Activated CD8-positive, alpha-beta memory T cell treated with anti-CD3 and anti-CD28 coated beads, Interleukin-2, amount 50 U/mL, for 24 hours (primary cell): ENCODE data around the gene RAB27A.

Experiments used
- DNase-seq: peaks from one replicate; pipeline ENCODE4 v3.0.0-alpha.2; 2020; ENCODE audit errors: extremely low read depth

The RAB27A gene

DNA sequence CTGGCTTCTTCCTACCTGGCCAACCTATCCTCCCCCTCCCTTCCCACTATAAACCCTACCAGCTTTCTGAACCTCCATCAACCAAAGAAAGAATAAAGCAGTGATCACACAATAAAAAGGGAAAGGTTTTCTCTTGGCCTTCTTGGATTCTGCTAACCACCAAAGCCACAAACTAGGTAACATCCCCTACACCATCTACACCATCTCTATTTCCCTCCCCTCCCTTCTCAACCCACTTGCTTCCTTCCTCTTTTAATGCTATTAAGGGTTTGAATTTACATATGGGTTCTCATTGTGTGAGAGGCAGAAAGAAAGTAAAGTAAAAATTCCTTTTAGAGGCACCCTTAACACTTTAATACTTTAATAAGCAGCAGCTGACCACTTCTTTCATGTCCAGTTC, 67.0 kb downstream of the RAB27A start:
- no peak for DNase-seq

DNA sequence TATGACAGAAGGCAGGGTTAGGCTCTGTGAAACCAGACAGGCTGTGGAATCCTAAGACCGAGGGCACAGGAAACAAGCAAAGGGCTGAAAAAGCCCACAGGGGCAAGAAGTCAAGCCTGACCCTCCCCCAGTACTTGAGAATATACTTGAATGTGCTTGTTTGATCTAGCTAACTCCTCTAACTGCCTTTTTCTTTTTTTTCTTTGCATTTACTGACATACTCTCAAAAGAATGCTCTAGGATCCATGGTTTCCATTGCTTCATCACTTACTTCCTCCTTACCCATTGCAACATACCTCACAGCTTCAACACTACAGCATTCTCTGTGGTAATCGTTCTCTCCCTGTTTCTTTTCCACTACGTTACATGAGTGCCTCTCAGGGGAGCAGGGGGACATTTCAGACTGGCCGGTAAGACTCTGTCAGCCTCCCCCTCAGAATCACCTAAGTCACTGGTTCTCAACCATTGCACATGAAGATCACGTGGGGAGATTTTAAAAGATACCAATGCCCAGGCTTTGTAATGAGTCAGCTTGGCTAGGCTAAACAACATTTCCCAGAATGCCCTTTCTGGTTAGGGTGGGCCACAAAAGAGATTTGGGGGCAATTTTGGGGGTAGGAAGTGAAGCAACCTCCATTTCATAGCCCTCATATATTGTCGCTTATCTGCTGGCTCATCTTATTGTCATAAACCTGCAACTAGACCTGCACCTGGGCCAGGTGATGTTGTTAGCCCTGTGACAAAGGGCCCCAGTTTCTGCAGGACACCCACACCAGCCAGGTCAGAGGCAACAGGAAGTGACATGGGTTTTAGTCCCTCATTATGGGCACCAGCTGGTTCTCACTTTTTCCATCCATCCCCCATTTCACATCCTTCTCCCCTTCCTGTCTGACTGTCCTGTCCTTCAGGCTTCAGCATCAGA, 68.3 kb downstream of the RAB27A start:
- no peak for DNase-seq

DNA sequence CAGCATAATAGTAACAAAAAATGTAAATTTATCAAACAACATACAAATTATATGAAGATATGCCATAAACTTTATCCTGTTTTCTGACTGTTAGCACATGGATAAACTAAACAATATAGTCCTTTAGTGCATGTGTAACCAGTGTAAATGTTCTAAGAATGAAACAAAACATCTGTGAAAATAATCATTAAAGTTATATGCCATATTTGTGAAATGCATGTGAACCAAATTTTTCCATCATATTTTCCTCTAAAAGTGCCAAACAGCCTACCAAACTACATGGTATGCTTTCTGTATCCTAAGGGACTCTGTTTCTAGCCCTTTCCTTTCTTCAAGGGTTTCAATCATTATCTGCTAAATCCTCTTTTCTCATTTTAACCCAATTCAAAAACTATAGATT, 69.0 kb downstream of the RAB27A start:
- DNase-seq: no peak

DNA sequence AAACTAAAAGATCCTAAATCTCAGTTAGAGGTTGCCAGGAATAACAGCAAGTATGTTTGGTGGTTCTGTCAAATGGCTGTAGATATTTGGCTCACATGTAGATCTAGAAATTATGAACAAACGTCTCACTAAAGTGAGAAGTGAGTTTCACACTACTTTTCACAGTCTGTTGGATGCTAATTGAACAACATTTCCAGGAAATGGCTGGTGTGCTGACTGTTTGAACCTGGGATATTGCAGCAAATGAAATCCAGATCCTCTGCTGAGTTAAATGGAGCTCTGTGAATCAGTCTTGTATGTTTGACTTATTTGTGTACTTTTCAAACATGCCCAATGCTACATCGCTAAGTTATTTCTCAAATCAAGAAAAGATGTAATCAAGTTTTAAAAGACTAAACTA, 71.6 kb downstream of the RAB27A start:
- no peak for DNase-seq

DNA sequence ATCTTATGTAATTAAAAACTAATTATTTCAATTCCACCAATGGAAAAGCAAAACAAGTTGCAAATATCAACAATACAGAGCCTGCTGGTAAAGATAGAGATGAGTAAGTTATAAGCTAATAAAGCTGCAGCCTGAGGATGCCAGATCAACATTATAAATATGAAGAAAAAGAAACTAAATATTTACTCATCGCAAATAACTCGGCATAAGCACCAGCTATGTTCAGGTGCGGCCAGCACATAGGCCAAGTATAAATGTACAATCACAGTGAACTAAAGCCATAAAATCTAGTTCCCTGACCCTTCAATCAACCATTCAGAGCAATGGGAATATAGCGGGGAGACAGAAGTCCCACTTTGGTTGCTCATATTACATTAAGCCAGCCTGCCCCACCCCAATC, 85.1 kb downstream of the RAB27A start:
- DNase-seq: no peak

DNA sequence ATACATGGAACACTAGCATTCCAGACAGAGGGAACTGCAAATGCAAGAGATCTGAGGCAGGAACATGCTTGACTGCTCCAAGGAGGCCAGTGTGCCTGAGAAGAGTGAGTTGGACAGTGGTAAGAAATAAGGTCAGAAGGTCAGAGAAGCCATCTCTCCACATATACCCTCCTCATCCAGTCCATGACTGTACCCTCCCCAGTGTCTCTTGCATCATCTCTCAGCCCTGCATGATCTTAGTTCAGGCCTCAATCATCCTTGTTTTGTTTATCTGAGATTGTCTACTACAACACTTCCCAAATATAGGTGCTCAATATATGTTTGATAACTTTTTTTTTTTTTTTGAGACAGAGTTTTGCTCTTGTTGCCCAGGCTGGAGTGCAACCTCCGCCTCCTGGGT, 87.4 kb downstream of the RAB27A start:
- DNase-seq: no peak

DNA sequence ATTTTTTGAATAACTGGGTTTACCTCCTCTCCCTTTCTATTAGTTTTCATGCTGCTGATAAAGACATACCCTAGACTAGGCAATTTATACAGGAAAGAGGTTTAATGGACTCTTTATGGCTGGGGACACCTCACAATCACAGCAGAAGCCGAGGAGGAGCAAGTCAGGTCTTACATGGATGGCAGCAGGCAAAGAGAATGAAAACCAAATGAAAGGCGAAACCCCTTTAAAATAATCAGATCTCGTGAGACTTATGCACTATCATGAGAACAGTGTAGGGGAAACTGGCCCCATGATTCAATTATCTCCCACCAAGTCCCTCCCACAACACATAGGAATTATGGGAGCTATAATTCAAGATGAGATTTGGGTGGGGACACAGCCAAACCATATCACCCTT, 90.9 kb downstream of the RAB27A start:
- DNase-seq: no peak

DNA sequence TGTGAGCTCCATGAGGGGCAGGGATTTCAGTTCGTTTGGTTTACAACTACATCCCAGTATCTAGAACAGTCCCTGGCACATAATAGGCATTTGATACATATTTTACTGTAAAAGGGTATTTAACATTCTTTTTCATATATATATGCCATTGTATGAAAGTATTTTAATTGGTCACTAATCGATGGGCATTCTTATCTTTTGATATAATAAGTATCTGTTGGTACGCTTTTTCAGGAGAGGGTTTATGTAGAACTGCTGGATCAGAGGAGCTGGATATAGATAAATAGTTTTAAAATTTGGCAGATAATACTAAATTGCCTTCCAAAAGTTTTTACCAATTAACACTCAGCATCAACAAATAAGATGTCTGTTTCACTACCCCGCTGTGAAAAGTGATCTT, 91.9 kb downstream of the RAB27A start:
- DNase-seq: no peak

DNA sequence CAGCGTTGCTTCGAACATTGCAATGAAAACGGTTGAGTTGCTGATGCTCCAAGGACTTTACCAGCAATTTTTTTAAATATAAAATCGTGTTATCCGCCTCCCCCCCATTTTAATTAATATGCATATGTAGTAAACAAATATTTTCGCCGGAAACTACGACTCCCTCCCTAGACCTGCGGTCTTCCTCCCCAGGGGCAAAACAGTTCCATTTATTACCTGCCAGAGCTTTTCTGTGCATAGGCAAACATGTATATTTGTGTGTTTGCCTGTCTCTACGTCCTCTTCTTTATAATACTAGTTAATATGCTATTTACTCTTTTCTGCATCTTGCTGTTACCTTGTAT, 92.3 kb downstream of the RAB27A start:
- DNase-seq: no peak

DNA sequence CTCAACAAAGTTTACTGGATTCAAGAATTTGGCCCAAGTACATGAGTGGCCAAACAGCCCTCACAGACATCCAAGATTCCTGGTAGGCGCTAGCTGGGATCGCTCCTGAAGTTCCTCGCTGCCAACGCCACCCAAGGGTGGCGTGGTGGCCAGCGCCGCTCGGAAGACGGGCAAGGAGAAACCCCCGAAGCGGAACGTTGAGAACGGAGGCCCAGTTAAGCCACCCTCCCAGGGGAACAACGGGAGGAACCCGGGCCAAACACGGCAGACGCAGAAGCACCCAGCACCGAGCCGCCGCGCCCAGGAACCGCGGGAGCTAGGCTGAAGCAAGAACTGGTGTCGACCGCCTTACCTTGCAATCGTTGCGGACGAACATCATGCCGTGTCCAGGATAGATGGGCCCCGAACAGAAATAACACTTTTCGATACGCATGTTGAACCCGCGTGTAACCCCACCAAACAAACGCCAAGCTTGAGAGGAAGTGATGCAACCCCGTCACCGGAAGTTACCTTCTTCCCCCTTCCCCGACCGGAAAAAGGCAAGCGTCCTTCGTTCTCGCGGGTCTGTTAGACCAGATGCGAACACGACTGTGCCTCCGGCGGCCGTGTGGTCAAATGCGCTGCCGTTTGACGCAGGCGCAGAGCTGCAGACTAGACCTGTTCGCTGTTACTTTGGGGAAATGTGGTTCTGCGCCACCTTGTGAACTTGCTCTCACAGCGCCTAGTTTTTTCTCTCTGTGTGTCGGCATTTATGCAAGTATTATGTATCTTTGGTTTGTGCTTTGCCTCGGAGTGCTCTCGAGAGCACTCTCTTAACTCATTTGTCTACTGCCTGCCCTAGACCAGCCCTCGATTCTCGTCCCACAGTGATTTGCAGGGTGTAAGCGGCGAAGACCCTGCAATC, 92.9 kb downstream of the RAB27A start, which contains the start of gene RSL24D1:
RSL24D1 (minus strand) TSS at position 484 of the 904 bp plus-strand sequence; CDS start at position 433, 51 bp downstream.
- peak; percentile 97 for DNase-seq

DNA sequence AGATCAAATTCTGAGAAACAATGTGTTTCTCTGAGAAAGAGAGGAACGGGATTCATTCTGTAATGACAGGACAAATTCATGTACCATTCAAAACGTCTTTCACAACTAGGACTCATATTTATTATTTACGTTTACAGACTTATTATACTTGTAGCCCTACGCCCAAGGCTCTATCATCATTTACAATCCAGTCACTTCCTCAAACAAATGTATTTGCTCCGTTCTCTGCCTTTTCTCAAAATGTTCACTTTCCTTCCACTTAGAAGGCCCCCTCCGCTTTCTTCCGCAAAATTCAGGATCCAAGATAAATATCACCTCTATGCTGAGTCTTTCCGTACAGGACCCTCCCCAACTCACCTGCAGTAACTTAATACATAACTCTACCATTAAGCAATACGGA, 93.6 kb downstream of the RAB27A start:
- DNase-seq: no peak

DNA sequence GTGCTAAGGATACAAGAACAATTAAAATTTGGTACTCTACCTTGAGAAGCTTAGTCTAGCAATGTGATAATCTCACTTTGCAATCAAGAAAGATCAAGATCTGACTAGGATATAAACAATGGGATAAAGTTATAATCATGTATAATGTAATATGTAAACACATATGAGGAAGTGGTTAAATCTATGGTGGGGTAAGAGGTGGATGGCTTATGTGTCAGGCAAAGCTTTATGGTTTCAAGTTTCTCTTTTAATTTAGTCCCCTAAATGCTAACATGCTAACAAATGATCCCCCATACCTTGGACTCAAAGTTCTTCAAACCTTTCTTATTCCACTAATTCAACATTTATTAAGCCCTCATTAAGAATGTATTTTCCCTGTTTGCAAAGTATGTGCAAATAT, 95.4 kb downstream of the RAB27A start:
- DNase-seq: no peak

DNA sequence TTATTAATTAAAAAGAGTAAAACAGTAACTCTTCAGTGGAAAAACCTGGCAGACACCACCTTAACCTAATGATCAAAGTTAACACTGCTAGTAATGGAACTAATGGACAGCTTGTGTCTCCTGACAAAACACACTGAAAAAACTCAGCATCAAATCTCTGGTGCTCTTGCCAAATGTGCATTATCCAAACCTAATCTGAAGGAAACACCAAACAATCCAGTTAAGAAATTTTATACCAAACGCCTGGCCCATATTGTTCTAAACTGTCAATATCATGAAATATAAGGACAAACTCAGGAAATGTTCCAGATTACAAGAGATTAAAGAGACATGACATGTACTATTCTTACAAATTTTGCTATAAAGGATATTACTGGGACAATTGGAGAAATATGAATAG, 103.3 kb downstream of the RAB27A start:
- no peak for DNase-seq

DNA sequence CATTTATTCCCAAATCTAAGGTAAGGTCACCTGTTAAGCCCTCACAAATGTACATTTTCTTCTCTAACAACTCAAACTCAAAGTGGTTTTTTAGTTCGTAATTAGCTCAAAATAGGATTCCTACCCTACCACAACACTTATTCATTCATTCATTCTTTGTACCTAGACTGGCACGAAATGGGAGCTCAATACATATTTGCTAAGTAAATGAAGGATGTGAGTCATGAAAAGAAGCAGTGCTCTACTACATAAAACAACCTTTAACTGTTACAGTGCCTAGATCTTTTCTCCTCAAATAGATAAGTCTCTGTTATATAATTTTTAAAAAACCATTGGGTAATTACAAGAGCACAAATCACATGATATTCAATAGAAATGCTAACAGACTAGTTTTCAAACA, 105.9 kb downstream of the RAB27A start:
- no peak for DNase-seq

DNA sequence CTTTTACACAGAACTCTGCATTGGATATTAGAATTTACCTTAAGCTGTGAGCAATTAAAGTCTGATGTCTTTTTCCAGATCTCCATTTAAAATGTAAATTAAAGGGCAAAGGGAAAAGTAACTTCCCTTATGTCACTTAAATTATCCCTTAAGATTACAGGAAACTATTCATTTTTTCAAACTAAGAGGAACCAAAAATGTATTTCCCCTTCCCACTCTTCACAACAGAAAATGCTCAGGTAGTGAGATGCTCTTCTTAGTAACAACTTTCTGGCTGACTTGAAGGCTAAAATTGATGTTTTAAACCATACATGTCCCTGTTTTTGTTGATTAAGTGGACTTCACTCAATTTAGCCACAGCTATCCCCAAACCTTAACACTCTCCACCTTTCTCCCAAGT, 110.5 kb downstream of the RAB27A start:
- DNase-seq: no peak

DNA sequence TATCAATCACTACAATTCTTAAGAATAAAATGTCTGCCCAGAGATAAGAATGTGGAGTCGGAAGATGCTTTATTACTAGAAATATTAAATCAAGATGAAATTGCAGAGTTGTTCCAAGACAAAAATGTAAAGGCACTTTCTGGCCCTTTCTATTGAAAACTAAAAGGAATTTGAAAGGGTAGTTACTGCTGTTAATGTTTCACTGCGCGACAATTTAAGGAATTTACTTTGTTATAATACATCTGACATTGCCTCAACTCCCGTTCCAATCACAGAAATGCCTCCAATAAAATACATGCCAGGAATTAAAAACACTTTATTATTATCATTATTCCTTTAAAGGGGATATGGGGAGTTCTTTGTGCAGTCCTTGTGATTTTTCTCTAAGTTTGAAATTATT, 119.3 kb downstream of the RAB27A start:
- no peak for DNase-seq

DNA sequence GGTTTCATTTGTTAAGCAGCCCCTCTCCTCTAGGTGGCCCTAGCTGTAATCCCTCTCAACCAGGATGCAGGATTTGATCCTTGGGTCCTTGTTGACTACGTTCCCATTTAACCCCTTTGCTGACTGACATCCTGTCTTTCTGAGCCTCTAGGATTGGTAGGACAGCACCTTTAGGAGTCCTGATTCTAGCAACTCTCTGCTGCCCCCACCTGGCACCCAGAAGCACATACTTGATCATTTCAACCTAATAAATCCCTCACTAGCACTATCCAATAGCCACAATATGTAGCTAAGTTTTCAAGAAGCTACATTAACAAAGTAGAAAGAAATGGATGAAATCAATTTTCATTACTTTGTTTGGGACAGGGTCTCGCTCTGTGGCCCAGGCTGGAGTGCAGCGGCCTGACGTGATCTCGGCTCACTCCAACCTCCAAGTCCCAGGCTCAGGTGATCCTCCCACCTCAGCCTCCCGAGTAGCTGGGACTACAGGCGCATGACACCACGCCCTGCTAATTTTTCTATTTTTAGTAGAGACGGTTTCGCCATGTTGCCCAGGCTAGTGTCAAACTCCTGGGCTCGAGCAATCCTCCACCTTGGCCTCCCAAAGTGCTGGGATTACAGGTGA, 121.2 kb downstream of the RAB27A start:
- no peak for DNase-seq

DNA sequence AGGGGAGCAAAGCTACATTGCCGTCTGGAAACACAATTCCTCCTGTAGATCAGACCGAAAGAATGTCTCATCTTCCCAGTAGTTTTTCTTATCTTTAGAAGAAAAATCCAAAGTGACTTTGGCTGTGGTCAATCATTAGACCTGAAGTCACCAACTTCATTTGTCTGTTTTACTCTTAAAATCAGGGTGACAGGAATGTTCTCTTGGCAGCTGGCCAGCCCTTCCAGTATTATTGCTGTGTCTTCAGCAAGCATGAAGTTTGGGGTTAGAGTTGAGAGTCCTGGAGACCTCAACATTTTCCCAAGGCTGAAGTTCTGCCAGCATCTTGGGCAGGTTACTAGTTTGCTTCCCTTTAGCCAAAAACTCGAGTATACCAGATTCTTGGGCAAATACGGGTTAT, 125.3 kb downstream of the RAB27A start:
- no peak for DNase-seq
